ACHN (cell line): ENCODE results near the gene DNAJB9.
A peak's percentile ranks its signal among the peaks of the same experiment; 100 is the strongest.

Experiments
- DNase-seq: peaks from one replicate; pipeline ENCODE4 v3.0.0-alpha.2; 2015
- in situ Hi-C: cut with HindIII; loops from 2 replicates; pipeline ENCODE4 v1.10.0; 2017; ENCODE audit warnings: low sequenced_read_pairs, low pct_ligation_motif_present, low pct_unique_long_range_greater_than_20kb

The DNAJB9 gene

DNA sequence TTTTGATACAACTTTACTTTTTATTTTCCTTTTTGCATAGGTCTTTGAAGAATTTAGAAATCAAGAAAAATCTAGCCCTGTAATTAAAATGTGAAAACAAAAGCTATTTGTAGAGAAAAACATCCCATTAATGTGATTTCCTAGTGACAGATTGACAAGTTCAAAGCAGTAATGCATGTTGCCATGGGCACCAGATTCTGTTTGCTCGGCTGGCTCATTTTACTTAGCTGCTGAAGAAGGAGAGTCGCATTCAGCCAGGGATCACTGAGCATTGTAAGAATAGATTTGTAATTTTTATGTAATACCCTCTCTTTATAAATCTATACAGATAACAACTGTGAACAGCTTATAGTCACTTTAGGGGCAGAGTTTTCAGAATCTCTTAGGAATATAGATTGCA lies 28.5 kb downstream of the DNAJB9 start:
- no peak for DNase-seq
- in situ Hi-C loops, result no loop called here

DNA sequence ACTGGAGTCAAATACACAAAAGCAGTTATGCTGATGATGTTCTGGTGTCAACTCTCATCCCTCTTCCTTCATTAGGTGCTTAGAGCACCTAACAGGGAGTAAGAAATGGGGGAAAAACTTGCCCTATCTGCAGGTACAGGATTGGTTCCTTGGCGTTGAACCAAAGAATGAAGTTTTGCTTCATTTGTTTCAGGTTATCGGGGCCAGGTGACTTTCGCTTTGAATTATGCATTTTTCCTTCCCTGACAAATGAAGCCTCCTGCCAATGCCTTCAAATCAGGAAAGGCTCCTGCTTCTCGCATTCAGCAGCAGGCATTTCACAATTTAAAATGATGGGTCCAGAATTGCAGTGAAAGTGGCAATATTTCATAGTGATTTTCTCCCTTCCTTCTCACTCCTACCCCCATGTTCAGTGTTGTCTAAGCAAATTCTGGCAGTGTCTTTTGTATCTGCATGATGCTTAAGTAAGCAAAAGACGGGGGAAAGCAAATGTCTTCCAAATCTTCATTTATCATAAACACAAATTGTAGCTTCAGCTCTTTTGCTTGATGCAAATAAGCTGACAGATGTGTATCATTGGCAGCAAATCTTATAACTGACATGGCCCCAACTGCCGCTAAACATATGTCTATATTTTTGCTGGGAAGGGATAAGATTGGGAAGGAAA lies 29.4 kb downstream of the DNAJB9 start:
- in situ Hi-C loops, result no loop called here
- no peak for DNase-seq

DNA sequence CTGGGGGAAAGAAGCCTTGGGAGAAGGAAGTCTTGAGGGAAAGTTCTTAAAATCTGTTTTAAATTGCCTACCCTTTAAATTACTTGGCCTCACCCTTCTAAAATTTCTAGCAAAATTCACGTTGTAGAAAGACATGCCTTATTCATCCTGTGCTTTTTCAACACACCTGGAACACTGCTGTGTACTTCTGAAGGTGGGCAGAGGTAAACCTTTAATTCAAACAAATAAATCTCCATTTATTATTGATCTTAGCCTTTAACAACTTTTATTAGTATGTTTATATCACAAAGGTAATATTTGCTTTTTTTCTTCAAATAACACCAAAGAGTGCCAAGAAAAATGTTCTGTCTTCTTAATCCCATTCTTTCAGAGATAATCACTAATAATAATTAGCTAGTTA lies 30.7 kb downstream of the DNAJB9 start:
- DNase-seq, result no peak
- in situ Hi-C loops, result no loop called here

DNA sequence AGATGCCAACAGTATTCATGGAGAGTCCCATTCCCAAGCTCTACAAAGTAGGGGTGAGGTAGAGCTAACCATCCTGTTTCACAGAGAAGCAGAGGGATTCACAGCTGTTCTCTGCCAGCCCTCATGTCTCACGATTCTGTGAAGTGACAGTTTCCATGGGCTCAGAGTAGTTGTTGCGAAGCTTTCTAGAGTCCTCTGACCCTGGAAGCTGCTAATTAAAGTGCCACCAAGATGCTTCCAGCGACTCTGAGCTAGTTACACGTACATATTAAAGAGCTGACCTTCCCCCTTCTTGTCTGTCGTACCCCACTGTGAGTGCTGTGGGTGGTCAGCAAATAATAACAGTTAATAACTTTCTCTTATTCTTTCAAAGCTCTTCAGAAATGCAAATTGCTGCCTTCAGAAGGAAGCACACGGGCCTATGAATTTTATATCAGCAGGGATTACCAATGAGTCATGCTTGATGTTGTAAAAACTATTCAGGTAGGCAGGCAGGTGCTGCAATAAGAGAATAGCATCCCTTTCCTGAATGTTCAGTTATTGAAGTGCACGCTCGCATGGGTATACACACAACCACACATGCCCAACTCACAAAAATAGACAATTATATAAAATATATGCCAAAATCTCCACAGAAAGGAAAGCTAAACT lies 34.1 kb downstream of the DNAJB9 start:
- DNase-seq, result no peak
- in situ Hi-C loops, result no loop called here

DNA sequence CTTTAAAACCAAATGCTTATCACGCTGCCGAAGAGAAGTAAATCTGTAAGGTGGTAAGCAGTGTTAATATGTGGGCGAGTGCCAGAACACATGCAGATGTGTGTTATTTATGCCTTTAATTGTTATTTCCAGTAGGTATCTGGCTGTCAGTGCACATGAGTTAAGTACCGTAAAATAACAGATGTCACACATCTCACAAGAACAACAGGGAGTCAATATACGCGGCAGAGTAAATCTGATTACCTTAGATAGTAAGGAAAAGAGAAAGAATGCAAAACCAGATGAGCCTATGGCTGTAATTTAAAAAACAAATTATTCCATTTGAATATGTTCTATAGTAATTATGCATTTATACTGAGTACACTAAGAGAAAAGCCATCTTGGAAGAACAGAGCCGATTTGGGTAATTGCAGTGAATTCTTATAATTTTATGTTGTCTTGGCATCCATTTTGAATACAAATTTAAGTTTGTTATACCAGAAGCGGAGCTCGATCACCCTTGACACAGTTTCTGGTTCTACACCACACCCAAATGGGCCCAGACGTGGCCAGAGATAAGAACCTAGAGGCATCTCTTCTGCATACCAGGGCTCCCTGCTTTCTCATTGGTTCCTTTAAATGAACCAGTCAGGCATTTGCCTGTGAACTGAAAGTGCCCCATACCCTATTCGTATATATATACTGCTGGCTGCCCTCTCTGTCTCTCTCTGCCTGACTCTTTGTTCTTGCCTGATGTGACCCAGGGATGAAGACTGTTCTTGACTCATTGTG lies 34.8 kb downstream of the DNAJB9 start:
- in situ Hi-C loops, result no loop called here
- DNase-seq, result no peak

DNA sequence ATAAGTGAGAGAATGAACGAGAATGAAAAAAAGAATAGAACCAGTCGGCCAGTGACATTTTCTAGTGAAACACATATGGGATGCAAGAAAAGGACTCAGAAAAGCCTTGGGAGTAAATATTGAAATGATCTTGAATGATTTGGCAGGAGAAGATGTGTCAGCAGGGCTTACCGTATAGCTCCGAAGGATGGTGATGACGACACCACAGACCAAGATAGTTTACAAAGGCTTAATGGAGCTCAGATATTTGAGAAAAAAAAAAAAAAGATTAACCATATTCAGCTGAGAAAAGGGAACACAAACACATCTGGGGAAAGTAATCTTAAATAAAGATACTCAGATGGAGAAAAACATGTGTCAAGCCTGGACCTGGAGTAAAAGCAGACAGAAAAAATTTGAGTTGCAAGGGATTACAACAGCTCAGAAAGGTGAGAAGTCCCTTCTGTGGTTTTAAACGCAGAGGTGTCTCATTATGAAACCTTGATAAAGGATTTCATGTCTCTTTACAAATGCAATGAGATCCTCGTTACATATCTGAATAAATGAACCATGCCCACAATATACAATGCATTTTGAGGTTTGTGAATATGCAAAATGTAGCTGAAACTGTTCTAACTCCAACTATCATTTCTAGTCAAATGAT lies 36.0 kb downstream of the DNAJB9 start:
- in situ Hi-C loops, result no loop called here
- no peak for DNase-seq

DNA sequence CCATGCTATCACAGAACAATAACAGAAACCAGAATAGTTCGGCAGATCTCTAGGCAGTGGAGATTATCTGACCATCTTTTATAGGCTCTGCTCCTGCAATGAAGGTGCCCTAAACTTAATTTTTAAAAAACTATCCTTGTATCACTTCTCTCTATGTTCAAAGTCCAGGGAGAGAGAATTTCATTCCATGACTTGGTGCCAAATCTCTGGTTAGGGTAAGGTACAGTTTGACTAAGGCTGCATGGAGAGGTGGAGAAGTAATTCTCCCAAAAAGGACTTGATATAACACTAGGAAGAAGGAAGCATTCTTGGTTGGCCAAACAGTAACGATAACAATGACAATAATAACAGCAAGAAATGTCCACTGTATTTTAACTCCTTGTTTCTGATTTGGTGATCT lies 40.0 kb downstream of the DNAJB9 start:
- DNase-seq, result no peak
- in situ Hi-C loops, result no loop called here

DNA sequence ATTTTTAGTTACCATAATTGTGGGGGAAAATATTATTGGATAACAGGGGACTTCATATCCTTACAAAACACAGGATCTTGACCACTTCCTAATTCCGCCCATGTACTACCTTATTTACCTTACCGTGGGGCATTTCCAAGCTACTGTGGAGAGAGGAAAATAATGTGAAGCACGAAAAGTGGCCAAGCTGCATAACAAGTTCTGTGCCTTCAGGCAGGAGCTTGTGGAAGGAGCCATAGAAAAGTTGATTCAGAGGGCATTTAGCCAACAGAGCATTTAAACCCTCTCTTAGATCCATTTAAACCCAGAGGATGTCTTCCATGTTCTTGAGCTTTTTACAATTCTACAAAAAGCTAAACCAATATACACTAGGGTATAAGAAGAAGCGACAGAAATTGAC lies 41.6 kb downstream of the DNAJB9 start:
- in situ Hi-C loops, result no loop called here
- DNase-seq, result no peak

DNA sequence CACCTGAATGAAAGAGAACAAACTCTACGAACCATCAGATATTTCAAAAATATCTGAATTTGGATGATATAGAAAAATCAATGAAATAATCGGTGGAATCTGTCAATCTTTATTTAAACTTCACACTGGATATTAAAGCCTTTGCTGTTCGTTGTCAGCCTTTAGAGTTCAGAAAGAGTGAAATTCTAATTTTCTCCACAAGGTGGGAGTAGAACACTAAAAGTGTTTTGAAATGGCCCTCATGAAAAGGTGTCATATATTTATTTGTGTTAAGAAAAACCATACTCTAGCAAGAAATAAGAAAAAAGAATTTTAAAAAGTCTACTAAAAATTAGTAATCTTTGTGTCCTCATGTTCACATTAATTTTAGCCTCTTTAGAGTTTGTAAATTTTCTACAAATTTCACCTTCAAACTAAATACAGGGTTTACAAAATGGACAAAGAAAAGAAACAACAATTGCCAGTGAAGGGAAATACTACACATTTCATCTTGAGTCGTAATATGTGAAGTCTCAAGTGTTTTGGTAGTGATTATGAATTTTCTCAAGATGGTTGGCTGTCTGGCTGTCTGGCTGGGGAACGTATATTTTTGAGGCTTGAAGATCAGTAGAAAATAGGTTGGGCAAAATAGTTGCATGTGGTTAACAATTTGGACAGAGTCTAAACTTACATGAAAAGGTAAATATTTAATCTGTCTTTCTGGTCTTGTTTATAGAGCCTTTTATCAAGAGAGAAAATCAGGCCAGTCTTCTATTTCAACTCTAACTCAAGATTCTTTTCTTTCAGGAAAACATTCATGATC lies 43.7 kb downstream of the DNAJB9 start:
- in situ Hi-C loops, result no loop called here
- peak; percentile 73 for DNase-seq

DNA sequence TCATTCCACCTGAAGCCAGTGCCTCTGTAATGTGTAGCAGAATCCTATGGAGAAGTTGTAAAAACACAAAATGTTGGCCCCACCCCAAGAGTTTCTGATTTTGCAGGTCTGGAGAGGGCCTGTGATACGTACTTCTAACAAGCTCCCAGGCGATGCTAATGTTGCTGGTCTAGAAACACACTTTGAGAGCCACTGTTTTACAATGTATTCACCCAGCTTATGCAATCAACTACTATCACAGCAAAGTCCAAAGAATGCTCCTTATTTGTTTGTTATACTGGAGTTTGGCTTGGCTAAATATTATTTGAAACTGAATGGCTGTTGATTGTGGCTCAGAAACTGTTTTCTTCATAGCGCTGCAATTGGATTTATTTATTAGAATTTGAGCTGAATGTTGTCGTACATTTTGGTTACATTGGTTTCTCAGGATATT lies 44.3 kb downstream of the DNAJB9 start:
- DNase-seq, result no peak
- in situ Hi-C loops, result no loop called here

DNA sequence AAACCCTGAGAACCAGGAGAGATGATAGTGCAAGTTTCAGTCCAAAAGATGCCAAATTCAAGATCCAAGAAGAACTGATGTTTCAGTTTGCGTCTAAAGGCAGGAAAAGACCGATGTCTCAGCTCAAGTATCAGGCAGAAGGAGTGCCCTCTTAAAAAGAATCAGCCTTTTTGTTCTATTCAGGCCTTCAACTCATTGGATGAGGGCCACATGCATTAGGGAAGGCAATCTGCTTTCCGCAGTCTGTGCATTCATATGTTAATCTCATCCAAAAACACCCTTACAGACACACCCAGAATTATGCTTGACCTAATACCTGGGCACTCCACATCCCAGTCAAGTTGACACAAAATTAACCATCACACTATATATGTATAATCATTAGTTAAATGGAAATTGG lies 45.2 kb downstream of the DNAJB9 start:
- in situ Hi-C loops, result no loop called here
- DNase-seq, result no peak

DNA sequence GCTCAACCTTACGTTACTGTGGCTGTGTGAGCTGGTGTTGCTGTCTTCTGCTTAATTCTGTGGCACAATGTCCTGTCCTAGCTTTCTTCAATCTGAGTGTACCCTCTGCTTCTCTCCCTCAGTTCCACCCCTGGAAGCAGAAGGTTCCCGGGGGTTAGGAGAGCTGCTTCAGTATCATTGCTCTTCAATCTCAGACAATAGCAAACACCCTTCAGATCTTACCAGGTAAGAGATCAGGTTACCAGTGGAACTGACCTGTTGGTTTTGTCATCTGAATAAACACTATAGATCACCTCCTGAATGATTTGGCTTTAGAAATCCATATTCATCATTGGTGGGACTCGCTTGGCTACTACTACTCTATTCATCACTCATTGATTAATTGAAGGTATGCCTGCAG lies 48.4 kb downstream of the DNAJB9 start:
- no peak for DNase-seq
- in situ Hi-C loops, result no loop called here

DNA sequence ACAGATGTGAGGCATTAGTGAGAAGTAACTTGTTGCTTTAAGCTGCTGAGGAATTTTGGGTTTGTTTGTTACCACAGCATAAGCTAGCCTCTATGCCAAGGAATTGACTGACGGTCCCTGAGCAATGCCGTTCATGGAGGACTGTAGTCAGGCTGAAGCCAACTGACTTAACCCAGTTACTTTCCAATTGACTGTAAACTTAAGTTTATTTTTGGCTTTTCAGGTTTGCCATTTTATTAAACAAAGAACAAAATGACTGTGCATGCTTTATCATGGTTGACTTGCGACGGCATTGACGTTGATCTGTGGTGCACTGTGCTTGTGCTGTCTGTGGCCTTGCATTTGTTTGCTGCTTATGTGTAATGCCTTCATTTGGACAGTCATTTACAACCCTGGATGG lies 53.5 kb downstream of the DNAJB9 start:
- DNase-seq, result no peak
- in situ Hi-C loops, result no loop called here
